GM12878 (cell line): ENCODE measurements around the gene FFAR3. TPM values are rescaled to one million over a fixed set of nuclear protein-coding genes. Genes with fewer than 3 reads are reported as not detected.

Experiments used
- ATF7 ChIP-seq: fragments of 450-650 bp; IDR thresholded peaks from 2 replicates; pipeline ENCODE4 v1.6.1; 2016; ENCODE audit warnings: low read depth, mild to moderate bottlenecking
- BRCA1 ChIP-seq: IDR thresholded peaks from 2 replicates; pipeline ENCODE4 v1.6.1; 2011; ENCODE audit warnings: low read depth, low read length, improper control_type of control experiment
- CREM ChIP-seq: IDR thresholded peaks from 2 replicates; pipeline ENCODE4 v1.6.1; 2014; ENCODE audit warnings: antibody characterized with exemption, low read depth
- E2F8 ChIP-seq: fragments of 450-650 bp; IDR thresholded peaks from 2 replicates; pipeline ENCODE4 v1.6.1; 2018; ENCODE audit warnings: mild to moderate bottlenecking, low read depth, moderate library complexity; ENCODE audit not compliant: partially characterized antibody
- ETV6 ChIP-seq, 2 experiments: fragments of 450-650 bp in 1 of 2; IDR thresholded peaks in 1 of 2; conservative IDR thresholded peaks in 1 of 2; 2 replicates each; pipeline ENCODE4 v1.6.1; 2014; ENCODE audit warnings: antibody characterized with exemption in 1 of 2, borderline replicate concordance in 1 of 2, low read depth in 1 of 2, mild to moderate bottlenecking in 1 of 2, moderate library complexity in 1 of 2
- FOXK2 ChIP-seq: fragments of 450-650 bp; IDR thresholded peaks from 2 replicates; pipeline ENCODE4 v1.6.1; 2017; ENCODE audit warnings: mild to moderate bottlenecking, moderate library complexity
- FOXM1 ChIP-seq: IDR thresholded peaks from 2 replicates; pipeline ENCODE4 v1.6.1; 2012; ENCODE audit warnings: low read depth, mild to moderate bottlenecking, inconsistent platforms, low read length, moderate library complexity
- IKZF2 ChIP-seq, 2 experiments: fragments of 450-650 bp; IDR thresholded peaks; 2 replicates each; pipeline ENCODE4 v1.6.1; 2017; ENCODE audit warnings: mild to moderate bottlenecking in 2 of 2, moderate library complexity in 2 of 2
- LARP7 ChIP-seq: fragments of 450-650 bp; IDR thresholded peaks from 2 replicates; pipeline ENCODE4 v1.6.1; 2017; ENCODE audit warnings: mild to moderate bottlenecking
- MAX ChIP-seq: IDR thresholded peaks from 2 replicates; pipeline ENCODE4 v1.6.1; 2012; ENCODE audit warnings: low read depth, low read length, improper control_type of control experiment
- MEF2A ChIP-seq: IDR thresholded peaks from 2 replicates; pipeline ENCODE4 v1.6.1; 2011; ENCODE audit warnings: low read depth, mild to moderate bottlenecking, low read length, moderate library complexity; ENCODE audit not compliant: insufficient read depth
- MTA3 ChIP-seq: IDR thresholded peaks from 2 replicates; pipeline ENCODE4 v1.6.1; 2012; ENCODE audit warnings: low read length, inconsistent platforms, borderline replicate concordance
- NFYB ChIP-seq: IDR thresholded peaks from 2 replicates; pipeline ENCODE4 v1.6.1; 2011; ENCODE audit warnings: low read depth, mild to moderate bottlenecking, low read length, improper control_type of control experiment, moderate library complexity; ENCODE audit not compliant: insufficient read depth
- PKNOX1 ChIP-seq: fragments of 450-650 bp; IDR thresholded peaks from 2 replicates; pipeline ENCODE4 v1.6.1; 2016; ENCODE audit warnings: mild to moderate bottlenecking
- POLR2AphosphoS5 ChIP-seq: IDR thresholded peaks from 2 replicates; pipeline ENCODE4 v1.6.1; 2011; ENCODE audit warnings: mild to moderate bottlenecking, low read length, inconsistent platforms
- POU2F2 ChIP-seq: IDR thresholded peaks from 3 replicates; pipeline ENCODE4 v1.6.1; 2011; ENCODE audit warnings: low read depth, mild to moderate bottlenecking, low read length, borderline replicate concordance
- RB1 ChIP-seq: fragments of 450-650 bp; formaldehyde crosslinking; IDR thresholded peaks from 2 replicates; pipeline ENCODE4 v1.6.1; 2017; ENCODE audit warnings: mild to moderate bottlenecking, borderline replicate concordance
- RUNX3 ChIP-seq: IDR thresholded peaks from 2 replicates; pipeline ENCODE4 v1.6.1; 2012; ENCODE audit warnings: low read length, inconsistent platforms
- SMAD5 ChIP-seq: IDR thresholded peaks from 2 replicates; pipeline ENCODE4 v1.6.1; 2016; ENCODE audit warnings: antibody characterized with exemption, low read depth
- ZBTB33 ChIP-seq: fragments of 450-650 bp; IDR thresholded peaks from 2 replicates; pipeline ENCODE4 v1.6.1; 2017; ENCODE audit warnings: mild to moderate bottlenecking
- ZBTB4 ChIP-seq: fragments of 450-650 bp; formaldehyde crosslinking; IDR thresholded peaks from 2 replicates; pipeline ENCODE4 v1.4.0; 2022; ENCODE audit warnings: mild to moderate bottlenecking, moderate library complexity
- polyA plus RNA-seq, 11 experiments: library from polyadenylated mRNA; depleted of rRNA in 4 of 11; unstranded in 6 of 11; stranded (reverse) in 5 of 11; fragments of >200 nt; fragmentation: Nextera tagmentation in 4 of 11; fragmentation: Illumina TruSeq in 1 of 11; extraction: Ambion mirVana in 4 of 11; extraction: Trizol in 1 of 11; gene quantifications; 1 replicate in 1 of 11; 2 replicates in 10 of 11; pipeline versions ENCODE4 v1.2.1 to v1.2.3, GENCODE V29; 2011 to 2016; ENCODE audit warnings: inconsistent platforms in 2 of 11, missing spikeins in 2 of 11, low read depth in 1 of 11
- total RNA-seq, 4 experiments: library from RNA; depleted of rRNA in 3 of 4; stranded (reverse); fragments of >200 nt in 3 of 4; fragmentation: Illumina TruSeq in 1 of 4; extraction: Trizol in 1 of 4; gene quantifications; 2 replicates each; pipeline versions ENCODE4 v1.2.1 to v1.2.3, GENCODE V29; 2013 to 2021

FFAR3 gene
- total and polyA plus RNA-seq, 10 of the 15 experiments (the other 5 are each of a cell fraction or from before 2014, with no cell fraction given), result 0.15 to 0.18 TPM; not detected in 8

- TF ChIP-seq PKNOX1, result 0 out of 2 replicates have a peak, but pooled peaks have one; percentile 18
- no peak for TF ChIP-seq ZBTB33
- TF ChIP-seq BRCA1, result no peak
- peak; percentile 58; the same call in 1 of the 2 replicates for TF ChIP-seq FOXM1
- TF ChIP-seq NFYB, result no peak
- peak; percentile 67; the same call in 1 of the 2 replicates for TF ChIP-seq MAX
- 0 out of 2 replicates have a peak, but pooled peaks have one; percentile 27 for TF ChIP-seq MTA3
- peak; percentile 15 for TF ChIP-seq E2F8
- TF ChIP-seq LARP7, result no peak
- no peak for TF ChIP-seq FOXK2
- peak; percentile 37; the same call in 1 of the 2 replicates for TF ChIP-seq CREM
- peak; percentile 69 for TF ChIP-seq RUNX3
- peak; percentile 82 for TF ChIP-seq ATF7
- 0 out of 2 replicates have a peak, but pooled peaks have one; percentile 23 for TF ChIP-seq MEF2A
- TF ChIP-seq RB1, result no peak
- peak; percentile 90 to 93 for TF ChIP-seq IKZF2 (IDR thresholded peaks at IDR 0.05)
- TF ChIP-seq ETV6 (conservative IDR thresholded peaks at IDR 0.05 in 1 of 2, IDR thresholded peaks at IDR 0.05 in 1 of 2; ENCODE audit: borderline replicate concordance in 1 of 2, low read depth in 1 of 2), result peak in 1 of 2 experiments; percentile 54; a peak in 1 of 4 replicates
- peak; percentile 96 for TF ChIP-seq ZBTB4 (CRISPR knock-in tag)
- TF ChIP-seq SMAD5, result peak; percentile 37; the same call in 1 of the 2 replicates
- peak; percentile 74 for TF ChIP-seq POLR2AphosphoS5
- peak; percentile 96 for TF ChIP-seq POU2F2
Measured at GRCh38 chr19:35347171-35347929, 10.9 kb upstream of the FFAR3 start, which contains the start of gene FFAR1 (continued).
